ENCODE data around the gene KRTAP5-6. TPM values are rescaled to one million over a fixed set of nuclear protein-coding genes. Genes with fewer than 3 reads are reported as not detected.
A peak's percentile ranks its signal among the peaks of the same experiment; 100 is the strongest.
"Not testable (repeated sequence)": the region's sequence is repeated elsewhere in the genome, so short reads cannot be mapped to it uniquely, and the experiment has no call there.

Gene KRTAP5-6
- total RNA-seq, 1 donor from 2014 or later = not detected

DNA sequence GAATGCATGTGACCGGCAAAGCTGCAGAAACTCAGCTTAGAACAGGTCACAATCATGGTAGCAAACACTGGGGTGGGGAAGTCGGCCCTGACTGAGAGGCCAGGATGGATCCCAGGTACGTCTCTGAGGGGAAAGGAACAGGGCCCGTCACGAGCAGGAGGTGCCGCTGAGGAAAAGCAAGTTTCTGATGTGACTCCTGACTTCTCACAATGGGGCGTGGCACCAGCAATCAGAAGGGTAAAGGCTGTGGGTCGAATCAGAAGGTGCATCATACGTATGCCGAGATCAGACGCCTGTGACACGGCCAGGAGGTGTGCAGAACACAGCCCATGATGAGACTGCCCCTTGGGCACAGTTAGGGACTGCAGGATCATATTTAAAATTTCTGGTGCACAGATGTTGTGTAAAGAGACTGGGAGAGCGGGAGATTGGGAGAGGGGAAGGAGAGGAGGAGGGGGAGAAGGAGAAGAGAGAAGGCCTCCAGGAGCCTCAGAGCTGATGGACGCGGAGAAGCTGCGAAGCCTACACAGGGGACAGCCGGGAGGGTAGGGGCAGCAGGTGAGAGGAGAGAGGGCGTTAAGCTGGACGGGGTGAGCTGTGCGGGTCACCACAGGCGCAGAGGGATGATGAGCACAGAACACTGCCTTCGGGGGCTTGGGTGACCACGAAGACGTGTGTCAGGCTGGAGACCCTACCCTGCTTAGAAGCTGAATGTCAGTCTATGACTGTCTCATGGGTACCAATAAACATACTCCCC is 36.7 kb upstream of the KRTAP5-6 start:
- no peak overlapping the region for H3K4me3 ChIP-seq (ENCODE audit: low read depth, low read length)
- FAIRE-seq = no peak
- no peaks in the 10 kb centered on the region for H3K36me3 ChIP-seq (ENCODE audit: control insufficient read depth, insufficient read depth, low read length)
- no peak for DNase-seq (ENCODE audit: low read depth)
- H3K27me3 ChIP-seq (ENCODE audit: control insufficient read depth, insufficient read depth, low read length) = peaks cover 3% of the 10 kb centered on the region
- TF ChIP-seq, protein P1, sequence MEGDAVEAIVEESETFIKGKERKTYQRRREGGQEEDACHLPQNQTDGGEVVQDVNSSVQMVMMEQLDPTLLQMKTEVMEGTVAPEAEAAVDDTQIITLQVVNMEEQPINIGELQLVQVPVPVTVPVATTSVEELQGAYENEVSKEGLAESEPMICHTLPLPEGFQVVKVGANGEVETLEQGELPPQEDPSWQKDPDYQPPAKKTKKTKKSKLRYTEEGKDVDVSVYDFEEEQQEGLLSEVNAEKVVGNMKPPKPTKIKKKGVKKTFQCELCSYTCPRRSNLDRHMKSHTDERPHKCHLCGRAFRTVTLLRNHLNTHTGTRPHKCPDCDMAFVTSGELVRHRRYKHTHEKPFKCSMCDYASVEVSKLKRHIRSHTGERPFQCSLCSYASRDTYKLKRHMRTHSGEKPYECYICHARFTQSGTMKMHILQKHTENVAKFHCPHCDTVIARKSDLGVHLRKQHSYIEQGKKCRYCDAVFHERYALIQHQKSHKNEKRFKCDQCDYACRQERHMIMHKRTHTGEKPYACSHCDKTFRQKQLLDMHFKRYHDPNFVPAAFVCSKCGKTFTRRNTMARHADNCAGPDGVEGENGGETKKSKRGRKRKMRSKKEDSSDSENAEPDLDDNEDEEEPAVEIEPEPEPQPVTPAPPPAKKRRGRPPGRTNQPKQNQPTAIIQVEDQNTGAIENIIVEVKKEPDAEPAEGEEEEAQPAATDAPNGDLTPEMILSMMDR (IDR thresholded peaks at IDR 0.05; ENCODE audit: insufficient read depth, low read length, severe bottlenecking) = no peak

DNA sequence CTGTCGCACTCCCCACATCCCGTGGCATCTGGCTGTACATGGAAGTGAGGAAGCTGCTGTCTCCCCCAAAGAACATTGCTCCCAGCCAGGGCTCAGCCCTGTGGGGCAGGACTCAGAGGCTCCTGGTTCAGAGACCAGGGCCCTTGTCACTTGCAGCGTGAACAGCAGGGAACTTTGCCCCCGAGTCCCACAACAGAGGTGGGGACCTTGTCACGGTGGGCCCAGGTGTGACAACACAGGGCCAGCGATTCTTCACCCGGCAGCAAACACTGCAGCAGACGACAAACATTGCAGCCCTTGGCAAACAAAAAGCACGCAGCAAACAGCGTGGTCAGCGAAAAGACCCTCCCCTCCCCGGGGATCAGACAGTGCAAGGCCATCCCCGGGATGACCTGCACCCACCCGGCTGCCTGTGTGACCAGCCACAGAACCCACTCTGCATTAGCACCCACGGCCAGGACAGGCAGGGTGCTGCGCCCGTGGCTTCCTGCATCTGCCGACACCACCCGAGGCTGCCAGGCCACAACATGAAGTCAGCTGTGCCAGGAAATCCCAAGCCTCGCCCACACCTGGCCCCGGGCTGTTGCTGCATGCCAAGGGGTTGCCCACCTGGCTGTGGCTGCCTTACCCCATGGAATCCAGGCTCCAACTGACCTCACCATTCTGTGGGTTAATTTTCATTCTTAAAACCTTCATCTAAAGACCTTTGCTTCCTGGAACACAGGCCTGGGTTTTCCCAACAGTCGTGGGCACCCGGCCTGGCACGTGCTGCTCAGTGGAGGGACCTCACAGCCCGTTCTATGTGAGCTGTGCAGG is 35.3 kb upstream of the KRTAP5-6 start:
- H3K4me3 ChIP-seq (ENCODE audit: low read depth, low read length); H3K27me3 ChIP-seq (ENCODE audit: control insufficient read depth, insufficient read depth, low read length); DNase-seq (ENCODE audit: low read depth); FAIRE-seq; H3K36me3 ChIP-seq (ENCODE audit: control insufficient read depth, insufficient read depth, low read length): not testable (repeated sequence)

DNA sequence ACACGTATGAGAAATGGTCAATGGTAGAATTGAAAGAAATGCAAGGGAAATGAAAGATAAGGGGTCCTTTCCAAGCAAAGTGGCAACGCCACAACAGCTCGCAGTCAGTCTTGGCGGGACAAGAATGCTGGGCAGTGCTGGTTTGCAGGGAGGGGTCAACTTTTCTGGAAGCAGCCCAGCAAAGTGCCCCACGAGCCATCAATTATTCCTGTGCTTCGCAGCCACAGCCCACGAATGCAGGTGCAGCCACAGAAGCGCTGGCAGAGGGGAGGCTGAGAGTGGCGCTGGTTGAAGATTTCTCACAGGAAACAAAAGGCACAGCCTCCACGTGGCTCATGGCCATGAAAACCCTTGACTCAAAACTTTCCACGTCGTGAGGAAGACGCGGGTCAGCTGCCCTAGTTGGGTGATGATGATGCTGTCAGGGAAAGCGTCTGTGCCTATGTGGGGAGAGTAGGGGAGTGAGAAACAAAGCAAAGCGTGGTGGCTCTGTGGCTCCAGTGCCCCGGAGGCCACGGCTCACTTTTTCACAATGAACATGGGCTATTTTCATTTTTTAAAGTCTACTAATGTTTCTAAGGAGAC is 34.2 kb upstream of the KRTAP5-6 start:
- peak; percentile 92 for FAIRE-seq
- DNase-seq (ENCODE audit: low read depth); H3K4me3 ChIP-seq (ENCODE audit: low read depth, low read length); H3K27me3 ChIP-seq (ENCODE audit: control insufficient read depth, insufficient read depth, low read length); H3K36me3 ChIP-seq (ENCODE audit: control insufficient read depth, insufficient read depth, low read length): not testable (repeated sequence)

DNA sequence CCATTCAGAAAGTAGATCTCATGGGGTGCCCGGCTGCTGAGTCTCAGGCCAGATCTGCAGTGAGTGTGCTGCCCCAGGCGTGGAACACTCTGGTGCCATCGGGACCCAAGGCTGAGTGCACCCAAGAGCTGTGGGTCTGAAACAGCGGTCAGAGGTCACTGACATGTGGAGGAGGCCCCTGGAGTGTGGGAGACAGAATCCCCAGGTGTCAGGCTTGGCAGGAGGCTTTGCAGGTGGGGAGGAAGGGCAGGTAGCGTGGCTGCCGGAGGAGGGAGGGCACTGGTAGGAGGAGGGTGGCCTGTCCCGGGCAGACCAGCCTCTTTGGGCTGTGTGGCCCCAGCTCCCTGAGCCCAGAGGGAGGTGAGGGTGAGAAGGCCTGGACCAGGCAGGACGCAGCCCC is 31.7 kb upstream of the KRTAP5-6 start:
- H3K27me3 ChIP-seq (ENCODE audit: control insufficient read depth, insufficient read depth, low read length) = no peaks in the 10 kb centered on the region
- DNase-seq (ENCODE audit: low read depth) (no peak), FAIRE-seq (no peak)
- TF ChIP-seq, protein P1 (IDR thresholded peaks at IDR 0.05; ENCODE audit: insufficient read depth, low read length, severe bottlenecking) = no peak
- no peaks in the 10 kb centered on the region for H3K36me3 ChIP-seq (ENCODE audit: control insufficient read depth, insufficient read depth, low read length)
- H3K4me3 ChIP-seq (ENCODE audit: low read depth, low read length) = no peak overlapping the region

DNA sequence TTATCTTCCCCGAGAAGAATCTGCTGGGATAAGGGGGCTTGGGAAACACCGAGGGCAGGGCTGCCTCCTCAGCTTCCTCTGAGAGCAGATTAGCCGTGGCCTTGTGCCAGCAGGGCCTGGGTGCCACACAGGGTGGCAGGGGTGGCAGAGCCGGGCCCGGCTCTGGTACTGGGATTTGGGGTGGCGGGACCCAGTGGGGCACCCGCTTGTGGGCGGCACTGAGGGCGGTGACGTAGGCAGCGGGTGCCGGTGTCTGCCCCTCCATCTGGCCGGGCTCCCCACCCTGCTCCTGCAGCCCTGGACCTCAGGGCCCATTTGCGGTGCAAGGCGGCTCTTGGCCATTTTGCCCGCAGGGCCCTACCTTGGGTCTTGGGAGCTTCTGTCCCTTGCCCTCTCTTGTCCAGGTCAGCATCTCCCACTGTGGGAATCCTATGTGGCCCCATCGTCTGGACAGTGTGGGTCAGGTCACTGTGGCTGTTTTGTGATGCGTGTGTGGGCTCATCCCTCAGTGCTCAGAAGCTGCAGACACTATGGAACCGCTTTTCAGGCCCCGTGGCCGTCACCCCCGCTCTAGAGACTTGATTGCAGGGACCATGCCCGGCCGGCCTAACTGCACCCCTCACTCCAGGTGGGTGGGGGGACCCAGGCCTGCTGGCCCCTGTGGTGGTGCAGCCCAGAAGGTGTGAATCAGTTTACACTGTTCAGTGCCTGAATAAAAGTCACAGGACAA is 29.7 kb upstream of the KRTAP5-6 start:
- no peaks in the 10 kb centered on the region for H3K36me3 ChIP-seq (ENCODE audit: control insufficient read depth, insufficient read depth, low read length)
- FAIRE-seq = no peak
- H3K27me3 ChIP-seq (ENCODE audit: control insufficient read depth, insufficient read depth, low read length) = no peaks in the 10 kb centered on the region
- TF ChIP-seq, protein P1 (IDR thresholded peaks at IDR 0.05; ENCODE audit: insufficient read depth, low read length, severe bottlenecking) = no peak
- DNase-seq (ENCODE audit: low read depth) = no peak
- no peak overlapping the region for H3K4me3 ChIP-seq (ENCODE audit: low read depth, low read length)

DNA sequence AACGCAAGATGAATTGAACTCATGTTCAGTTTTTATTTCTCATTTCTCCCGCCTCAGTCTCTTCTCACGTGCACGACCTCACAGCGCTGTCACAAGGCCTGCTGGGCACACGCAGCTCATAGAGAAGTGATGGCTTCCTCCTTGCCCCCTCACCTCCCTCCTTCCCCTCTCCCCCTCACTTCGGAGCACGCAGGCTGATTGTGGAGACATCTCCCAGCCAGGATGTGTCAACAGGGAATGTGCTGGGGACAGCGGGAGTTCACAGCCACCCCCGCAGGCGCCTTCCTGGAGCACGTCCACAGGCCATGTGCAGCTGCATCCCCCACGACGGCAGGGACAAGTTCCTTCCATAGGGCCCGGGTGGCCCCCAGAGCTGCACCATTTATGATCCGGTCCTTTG is 29.1 kb upstream of the KRTAP5-6 start:
- DNase-seq (ENCODE audit: low read depth) (no peak), FAIRE-seq (no peak)
- H3K4me3 ChIP-seq (ENCODE audit: low read depth, low read length) = no peak overlapping the region
- no peaks in the 10 kb centered on the region for H3K27me3 ChIP-seq (ENCODE audit: control insufficient read depth, insufficient read depth, low read length)
- no peaks in the 10 kb centered on the region for H3K36me3 ChIP-seq (ENCODE audit: control insufficient read depth, insufficient read depth, low read length)
- TF ChIP-seq, protein P1 (IDR thresholded peaks at IDR 0.05; ENCODE audit: insufficient read depth, low read length, severe bottlenecking) = no peak

All from bronchial epithelial cell (primary cell).